GM12874 (cell line): ENCODE results near the gene PAM16.

ENCODE experiments used
- CTCF ChIP-seq: IDR thresholded peaks from 2 replicates; pipeline ENCODE4 v1.5.1; 2011; ENCODE audit warnings: low read depth, mild to moderate bottlenecking, control low read depth, low read length, moderate library complexity; ENCODE audit not compliant: insufficient read depth

The PAM16 gene

DNA sequence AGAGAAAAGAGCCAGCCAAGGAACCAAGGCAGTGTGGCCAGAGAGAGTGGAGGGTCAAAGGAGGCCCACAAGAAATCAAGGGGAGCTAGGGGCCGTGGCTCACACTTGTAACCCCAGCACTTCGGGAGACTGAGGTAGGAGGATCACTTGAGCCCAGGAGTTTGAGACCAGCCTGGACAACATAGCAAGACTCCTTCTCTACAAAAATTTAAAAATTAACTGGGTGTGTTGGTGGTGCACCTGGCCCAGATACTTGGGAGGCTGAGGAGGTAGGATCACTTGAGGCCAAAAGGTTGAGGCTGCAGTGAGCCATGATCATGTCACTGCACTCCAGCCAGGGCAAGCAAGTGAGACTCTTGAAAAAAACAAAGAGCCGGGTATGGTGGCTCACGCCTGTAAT is 59.4 kb downstream of the PAM16 start:
- TF ChIP-seq CTCF: no peak
